Measurements from ENCODE around the gene DLST. TPM values are rescaled to one million over a fixed set of nuclear protein-coding genes. Genes with fewer than 3 reads are reported as not detected.

Gene DLST
- total RNA-seq, 4 donors from 2014 or later = 71.3 to 157 (median 105) TPM

GRCh38 chr14:74867673-74868072 is 14.0 kb upstream of the DLST start:
- H3K27me3 ChIP-seq = no peaks in the 10 kb centered on the region
- no peak overlapping the region for H3K27ac ChIP-seq
- DNase-seq = no peak
- in situ Hi-C loops (cut with MboI; ENCODE audit: low sequenced_read_pairs in 4 of 4) = no loop called here
- ATAC-seq = no peak
- no peaks in the 10 kb centered on the region for H3K4me1 ChIP-seq
- H3K36me3 ChIP-seq = no peaks in the 10 kb centered on the region
- no peak for TF ChIP-seq CTCF (IDR thresholded peaks at IDR 0.05 in 4 of 5, conservative IDR thresholded peaks at IDR 0.05 in 1 of 5)
- TF ChIP-seq POLR2A (IDR thresholded peaks at IDR 0.05) = no peak
- no peak overlapping the region for H3K4me3 ChIP-seq
- no peaks in the 10 kb centered on the region for H3K9me3 ChIP-seq
- intact Hi-C loops (cut with DNase I; ENCODE audit: low total_unique reads) = loop anchor here (2.0 kb wide), 1 partner anchor 25 kb away; no protein-coding TSS in a partner anchor

GRCh38 chr14:74868739-74869138 is 13.0 kb upstream of the DLST start:
- no peak overlapping the region for H3K27ac ChIP-seq
- no peak for DNase-seq
- TF ChIP-seq POLR2A (IDR thresholded peaks at IDR 0.05) (no peak), CTCF (IDR thresholded peaks at IDR 0.05 in 4 of 5, conservative IDR thresholded peaks at IDR 0.05 in 1 of 5) (no peak)
- in situ Hi-C loops (cut with MboI; ENCODE audit: low sequenced_read_pairs in 4 of 4) = no loop called here
- no peaks in the 10 kb centered on the region for H3K36me3 ChIP-seq
- H3K27me3 ChIP-seq = no peaks in the 10 kb centered on the region
- intact Hi-C loops (cut with DNase I; ENCODE audit: low total_unique reads) = no loop called here
- no peak for ATAC-seq
- no peak overlapping the region for H3K4me3 ChIP-seq
- H3K9me3 ChIP-seq = no peaks in the 10 kb centered on the region
- no peaks in the 10 kb centered on the region for H3K4me1 ChIP-seq

GRCh38 chr14:74871819-74872218 is 9.9 kb upstream of the DLST start:
- H3K4me1 ChIP-seq = no peaks in the 10 kb centered on the region
- no peak overlapping the region for H3K27ac ChIP-seq
- ATAC-seq (no peak), DNase-seq (no peak)
- no peaks in the 10 kb centered on the region for H3K9me3 ChIP-seq
- TF ChIP-seq CTCF (IDR thresholded peaks at IDR 0.05 in 4 of 5, conservative IDR thresholded peaks at IDR 0.05 in 1 of 5) = no peak
- no peak for TF ChIP-seq POLR2A (IDR thresholded peaks at IDR 0.05)
- in situ Hi-C loops (cut with MboI; ENCODE audit: low sequenced_read_pairs in 4 of 4) = no loop called here
- no peak overlapping the region for H3K4me3 ChIP-seq
- H3K36me3 ChIP-seq = no peaks in the 10 kb centered on the region
- no peaks in the 10 kb centered on the region for H3K27me3 ChIP-seq
- intact Hi-C loops (cut with DNase I; ENCODE audit: low total_unique reads) = no loop called here

- TF ChIP-seq POLR2A (IDR thresholded peaks at IDR 0.05) (no peak), CTCF (IDR thresholded peaks at IDR 0.05 in 4 of 5, conservative IDR thresholded peaks at IDR 0.05 in 1 of 5) (no peak)
- no peaks in the 10 kb centered on the region for H3K27me3 ChIP-seq
- H3K27ac ChIP-seq = no peak overlapping the region
- H3K4me3 ChIP-seq = no peak overlapping the region
- in situ Hi-C loops (cut with MboI; ENCODE audit: low sequenced_read_pairs in 4 of 4) (no loop called here), intact Hi-C loops (cut with DNase I; ENCODE audit: low total_unique reads) (no loop called here)
- ATAC-seq (no peak), DNase-seq (no peak)
- no peaks in the 10 kb centered on the region for H3K36me3 ChIP-seq
- H3K9me3 ChIP-seq = no peaks in the 10 kb centered on the region
- no peaks in the 10 kb centered on the region for H3K4me1 ChIP-seq
These were observed 6.5 kb upstream of the DLST start for GRCh38 chr14:74875204-74875603.

Measured in gastrocnemius medialis (tissue), 4 donors.